ENCODE measurements around the gene GNGT1. TPM values are rescaled to one million over a fixed set of nuclear protein-coding genes. Genes with fewer than 3 reads are reported as not detected.
A peak's percentile ranks its signal among the peaks of the same experiment; 100 is the strongest.

GNGT1 gene
- total RNA-seq, 1 experiment from 2014 or later, result not detected

GRCh38 chr7:93921186-93921585 lies 14.8 kb downstream of the GNGT1 start:
- no TSS peak for BruUV-seq (replicated peaks)
- DNase-seq (ENCODE audit: low read depth, low spot score) (no peak), ATAC-seq (no peak; the same call in 1 of the 2 replicates)
- TF ChIP-seq TCF7L2 (IDR thresholded peaks at IDR 0.05; ENCODE audit: low read depth, low read length) (no peak), REST (IDR thresholded peaks at IDR 0.05; ENCODE audit: insufficient read depth in 1 of 2, low read depth in 2 of 2, low read length in 1 of 2) (no peak), SIN3A (IDR thresholded peaks at IDR 0.05; ENCODE audit: borderline replicate concordance, insufficient read depth, low read depth, low read length) (no peak), POLR2AphosphoS5 (IDR thresholded peaks at IDR 0.05; ENCODE audit: low read depth, low read length) (no peak), CTCF (IDR thresholded peaks at IDR 0.05) (no peak)
- peak overlapping the region; percentile 98 for H3K27ac ChIP-seq (ENCODE audit: low read length)
- CTCF ChIA-PET, result interaction anchor here (0.6 to 1.2 kb wide), 2 partner anchors 18 to 311 kb away, joined by 3 read pairs; no protein-coding TSS in a partner anchor
- H3K36me3 ChIP-seq (ENCODE audit: control insufficient read depth, insufficient read depth, low read length), result no peaks in the 10 kb centered on the region
- intact Hi-C loops (cut with micrococcal nuclease; ENCODE audit: unreplicated experiment) (no loop called here), in situ Hi-C loops (cut with HindIII; ENCODE audit: low pct_unique_long_range_greater_than_20kb, low sequenced_read_pairs) (no loop called here)
- H3K9me3 ChIP-seq (ENCODE audit: control insufficient read depth, insufficient read depth, low read depth, low read length), result no peaks in the 10 kb centered on the region
- peaks cover 17% of the 10 kb centered on the region for H3K4me1 ChIP-seq (ENCODE audit: control insufficient read depth, insufficient read depth, low read length)
- POLR2A ChIA-PET, result interaction anchor here (0.6 to 0.7 kb wide), 3 partner anchors 822 to 1902 kb away, joined by 5 to 7 read pairs (median 5); no protein-coding TSS in a partner anchor
- peak overlapping the region; percentile 65 to 94 for H3K4me3 ChIP-seq (ENCODE audit: low read depth in 2 of 2, low read length in 2 of 2)
- H3K27me3 ChIP-seq (ENCODE audit: control insufficient read depth, insufficient read depth, low read length), result no peaks in the 10 kb centered on the region

GRCh38 chr7:93921607-93922566 lies 15.5 kb downstream of the GNGT1 start, which contains the start of gene GNG11:
GNG11 (plus strand) TSS chr7:93921735; CDS start chr7:93922138, 403 bp downstream.
- intact Hi-C loops (cut with micrococcal nuclease; ENCODE audit: unreplicated experiment), result no loop called here
- ChIA-PET CTCF (interaction anchor here (1.2 kb wide), 1 partner anchor 19 kb away, joined by 3 read pairs; no protein-coding TSS in a partner anchor), POLR2A (interaction anchor here (0.5 to 0.7 kb wide), 4 partner anchors 30 to 1901 kb away, joined by 5 to 7 read pairs (median 5); no protein-coding TSS in a partner anchor)
- TF ChIP-seq POLR2AphosphoS5 (IDR thresholded peaks at IDR 0.05; ENCODE audit: low read depth, low read length) (peak; percentile 45; the same call in 1 of the 2 replicates), CTCF (IDR thresholded peaks at IDR 0.05) (no peak), SIN3A (IDR thresholded peaks at IDR 0.05; ENCODE audit: borderline replicate concordance, insufficient read depth, low read depth, low read length) (0 out of 2 replicates have a peak, but pooled peaks have one; percentile 33), REST (IDR thresholded peaks at IDR 0.05; ENCODE audit: insufficient read depth in 1 of 2, low read depth in 2 of 2, low read length in 1 of 2) (no peak), TCF7L2 (IDR thresholded peaks at IDR 0.05; ENCODE audit: low read depth, low read length) (0 out of 2 replicates have a peak, but pooled peaks have one; percentile 21)
- BruUV-seq (replicated peaks), result no TSS peak
- no peaks in the 10 kb centered on the region for H3K27me3 ChIP-seq (ENCODE audit: control insufficient read depth, insufficient read depth, low read length)
- in situ Hi-C loops (cut with HindIII; ENCODE audit: low pct_unique_long_range_greater_than_20kb, low sequenced_read_pairs), result no loop called here
- DNase-seq (ENCODE audit: low read depth, low spot score) (no peak), ATAC-seq (peak; percentile 93)
- H3K36me3 ChIP-seq (ENCODE audit: control insufficient read depth, insufficient read depth, low read length), result no peaks in the 10 kb centered on the region
- H3K27ac ChIP-seq (ENCODE audit: low read length), result peak within 1 kb of the TSS; percentile 98
- no peaks in the 10 kb centered on the region for H3K9me3 ChIP-seq (ENCODE audit: control insufficient read depth, insufficient read depth, low read depth, low read length)
- peak within 1 kb of the TSS; percentile 65 to 94 for H3K4me3 ChIP-seq (ENCODE audit: low read depth in 2 of 2, low read length in 2 of 2)
- H3K4me1 ChIP-seq (ENCODE audit: control insufficient read depth, insufficient read depth, low read length), result peaks cover 17% of the 10 kb centered on the region
